HG02840 (cell line): ENCODE results near the gene MCEMP1.

ENCODE experiments used
- ATAC-seq: cut with Tn5 transposase; IDR thresholded peaks from one replicate; pipeline ENCODE4 v1.9.1; 2021; ENCODE audit warnings: mild to moderate bottlenecking, moderate library complexity, moderate number of reproducible peaks; ENCODE audit not compliant: unreplicated experiment, low FRiP score

MCEMP1 gene

GRCh38 chr19:7691497-7691896, 14.6 kb downstream of the MCEMP1 start:
- no peak for ATAC-seq

GRCh38 chr19:7692417-7693088, 15.7 kb downstream of the MCEMP1 start:
- no peak for ATAC-seq

- ATAC-seq = no peak
Observed at GRCh38 chr19:7694499-7694898, 17.6 kb downstream of the MCEMP1 start.

- ATAC-seq = no peak
Observed at GRCh38 chr19:7697721-7698287, 20.9 kb downstream of the MCEMP1 start.

- no peak for ATAC-seq
Observed at GRCh38 chr19:7698583-7698982, 21.7 kb downstream of the MCEMP1 start.

GRCh38 chr19:7699003-7699402, 22.1 kb downstream of the MCEMP1 start:
- ATAC-seq = no peak

- no peak for ATAC-seq
Observed at GRCh38 chr19:7699417-7700401, 22.8 kb downstream of the MCEMP1 start.

- ATAC-seq = no peak
Observed at GRCh38 chr19:7701049-7701653, 24.3 kb downstream of the MCEMP1 start.

- ATAC-seq = no peak
Observed at GRCh38 chr19:7701654-7702457, 25.0 kb downstream of the MCEMP1 start, which contains the start of gene FCER2. Gene FCER2 (minus strand): TSS chr19:7702131. CDS start chr19:7699760, 2,371 bp downstream.

GRCh38 chr19:7703332-7703731, 26.4 kb downstream of the MCEMP1 start:
- ATAC-seq = no peak

- ATAC-seq = no peak
Observed at GRCh38 chr19:7704280-7705060, 27.6 kb downstream of the MCEMP1 start.

- ATAC-seq = peak; percentile 44
Observed at GRCh38 chr19:7705387-7706187, 28.7 kb downstream of the MCEMP1 start.

GRCh38 chr19:7706188-7706954, 29.5 kb downstream of the MCEMP1 start:
- no peak for ATAC-seq

GRCh38 chr19:7706955-7707456, 30.1 kb downstream of the MCEMP1 start:
- ATAC-seq = no peak

GRCh38 chr19:7709932-7710460, 33.1 kb downstream of the MCEMP1 start:
- ATAC-seq = no peak

- no peak for ATAC-seq
Observed at GRCh38 chr19:7710616-7711015, 33.7 kb downstream of the MCEMP1 start.

- ATAC-seq = no peak
Observed at GRCh38 chr19:7715671-7716070, 38.8 kb downstream of the MCEMP1 start.
